PC-3 (cell line): ENCODE results near the gene TXNDC17. TPM values are rescaled to one million over a fixed set of nuclear protein-coding genes. Genes with fewer than 3 reads are reported as not detected.
A peak's percentile ranks its signal among the peaks of the same experiment; 100 is the strongest.

Experiments used
- ATAC-seq: fragments of 200-7000 bp; cut with Tn5 transposase; 2 replicates; pipeline ENCODE4 v1.9.1; 2020; ENCODE audit warnings: mild to moderate bottlenecking, moderate library complexity
- BruUV-seq: library from RNA; stranded (reverse); fragments of 400-500 nt; replicated peaks from 2 replicates; lab custom pipeline; 2021; lab: Mats Ljungman, UMichigan
- CTCF ChIA-PET: fragments of 300-600 bp; sonication (Branson Sonifier 250); formaldehyde crosslinking; loops from one replicate; lab custom pipeline; 2022; ENCODE audit warnings: antibody characterized with exemption; lab: Charles Lee
- POLR2A ChIA-PET: fragments of 300-600 bp; sonication (Branson Sonifier 250); formaldehyde crosslinking; loops from one replicate; lab custom pipeline; 2022; ENCODE audit warnings: antibody characterized with exemption; ENCODE audit not compliant: unreplicated experiment; lab: Charles Lee
- DNase-seq: peaks from one replicate; pipeline ENCODE4 v3.0.0-alpha.2; 2015
- H2AFZ ChIP-seq: fragments of 300-600 bp; sonication (generic); 2 replicates; pipeline ENCODE4 v1.6.0; 2016; ENCODE audit warnings: antibody characterized with exemption, low read length
- H3F3A ChIP-seq: fragments of 300-600 bp; sonication (generic); one replicate; pipeline ENCODE4 v1.6.0; 2017; ENCODE audit warnings: antibody characterized with exemption, low read length, control low read depth, mild to moderate bottlenecking; ENCODE audit not compliant: unreplicated experiment
- H3K27ac ChIP-seq: fragments of 300-600 bp; sonication (generic); 2 replicates; pipeline ENCODE4 v1.5.1; 2016; ENCODE audit warnings: mild to moderate bottlenecking, low read length
- H3K27me3 ChIP-seq: fragments of 300-600 bp; sonication (generic); 2 replicates; pipeline ENCODE4 v1.6.1; 2016; ENCODE audit warnings: low read length, mixed read lengths
- H3K36me3 ChIP-seq: fragments of 300-600 bp; sonication (generic); 2 replicates; pipeline ENCODE4 v1.6.1; 2016; ENCODE audit warnings: low read depth, mixed run types, low read length, mixed read lengths
- H3K4me1 ChIP-seq: fragments of 300-600 bp; sonication (generic); 2 replicates; pipeline ENCODE4 v1.5.1; 2016; ENCODE audit warnings: low read length; ENCODE audit not compliant: insufficient read depth
- H3K4me2 ChIP-seq: fragments of 300-600 bp; sonication (generic); 2 replicates; pipeline ENCODE4 v1.6.0; 2016; ENCODE audit warnings: low read length
- H3K4me3 ChIP-seq: fragments of 300-600 bp; sonication (generic); 2 replicates; pipeline ENCODE4 v1.5.1; 2016; ENCODE audit warnings: mild to moderate bottlenecking, low read length, mixed read lengths
- H3K79me2 ChIP-seq: fragments of 300-600 bp; sonication (generic); 2 replicates; pipeline ENCODE4 v1.6.1; 2017; ENCODE audit warnings: low read length, mixed read lengths
- H3K9ac ChIP-seq: fragments of 300-600 bp; sonication (generic); 2 replicates; pipeline ENCODE4 v1.6.0; 2016; ENCODE audit warnings: mild to moderate bottlenecking, low read length
- H3K9me2 ChIP-seq: fragments of 300-600 bp; sonication (generic); replicated peaks from 2 replicates; pipeline ENCODE4 v1.6.1; 2016; ENCODE audit warnings: mixed run types, low read length, mixed read lengths
- H3K9me3 ChIP-seq: fragments of 300-600 bp; sonication (generic); 2 replicates; pipeline ENCODE4 v1.6.1; 2016; ENCODE audit warnings: low read length, mixed read lengths
- H4K20me1 ChIP-seq: fragments of 300-600 bp; sonication (generic); 2 replicates; pipeline ENCODE4 v1.6.1; 2016; ENCODE audit warnings: low read length, mixed read lengths
- EZH2 ChIP-seq: fragments of 300-600 bp; sonication (generic); IDR thresholded peaks from one replicate; pipeline ENCODE4 v1.6.1; 2017; ENCODE audit warnings: antibody characterized with exemption, mild to moderate bottlenecking, low read length; ENCODE audit not compliant: unreplicated experiment
- EZH2phosphoT487 ChIP-seq: fragments of 300-600 bp; sonication (generic); IDR thresholded peaks from 2 replicates; pipeline ENCODE4 v1.6.1; 2018; ENCODE audit warnings: mild to moderate bottlenecking, antibody characterized with exemption, low read length, borderline replicate concordance
- intact Hi-C: fragments of 100-400 bp; cut with micrococcal nuclease; formaldehyde crosslinking; loops from 2 replicates; pipeline ENCODE4 v1.9.0; 2023
- total RNA-seq: library from RNA; depleted of rRNA; stranded (reverse); fragments of >200 nt; gene quantifications from 2 replicates; pipeline ENCODE4 v1.2.3, GENCODE V29; 2014
- TF ChIP-seq, protein P1 (sequence below): fragments of 300-600 bp; sonication (generic); conservative IDR thresholded peaks from 2 replicates; pipeline ENCODE4 v1.5.1; 2017; ENCODE audit warnings: antibody characterized with exemption, low read depth, mild to moderate bottlenecking, low read length

TXNDC17 gene
- total RNA-seq, 1 experiment from 2014 or later: 248 TPM

DNA sequence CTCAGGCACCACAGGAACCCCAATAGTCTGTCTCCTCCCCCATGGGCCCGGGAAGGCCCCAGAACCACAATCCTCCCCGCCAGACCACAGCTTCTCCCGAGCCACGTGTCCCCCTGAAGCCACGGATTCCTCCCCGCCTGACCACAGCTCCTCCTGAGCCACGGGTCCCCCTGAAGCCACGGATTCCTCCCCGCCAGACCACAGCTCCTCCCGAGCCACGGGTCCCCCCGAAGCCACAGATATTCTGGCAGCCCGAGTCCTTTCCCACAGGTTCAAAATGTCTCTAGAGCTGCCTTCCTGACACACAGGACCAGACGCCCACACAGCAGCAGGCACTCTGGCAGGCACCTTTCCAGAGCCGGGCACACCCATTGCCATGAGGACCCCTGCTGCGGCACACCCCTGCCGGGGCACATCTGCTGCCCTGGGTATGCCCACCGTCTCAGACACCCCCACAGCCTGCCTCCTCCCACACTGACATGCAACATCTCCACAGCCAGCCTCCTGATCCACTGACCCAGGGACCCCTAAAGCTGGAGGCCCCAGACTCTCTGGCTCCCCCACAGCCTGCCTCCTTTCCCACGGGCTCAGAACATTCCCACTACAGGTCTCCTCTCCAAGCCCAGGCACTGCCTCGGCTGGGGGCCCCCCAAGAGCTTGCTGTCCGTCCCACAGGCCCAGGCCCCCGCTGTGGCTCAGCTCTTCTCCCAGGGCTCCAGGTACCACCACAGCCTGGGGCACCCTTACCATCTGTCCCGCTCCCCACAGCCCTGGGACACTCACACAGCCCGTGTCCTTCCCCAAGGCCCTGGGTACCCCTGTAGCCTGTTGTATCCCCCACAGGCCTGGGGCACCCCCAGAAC lies 2.6 kb upstream of the TXNDC17 start:
- H3F3A ChIP-seq: peaks cover 12% of the 10 kb centered on the region
- CTCF ChIA-PET: no interaction called here
- H3K4me1 ChIP-seq: peaks cover 21% of the 10 kb centered on the region
- BruUV-seq: no TSS peak
- H3K27ac ChIP-seq: no peak overlapping the region
- POLR2A ChIA-PET: no interaction called here
- no peaks in the 10 kb centered on the region for H3K27me3 ChIP-seq
- H3K9me3 ChIP-seq: no peaks in the 10 kb centered on the region
- no peak overlapping the region for H3K9ac ChIP-seq
- peaks cover 46% of the 10 kb centered on the region for H3K79me2 ChIP-seq
- H3K36me3 ChIP-seq: 0 out of 2 replicates have a peak, but pooled peaks cover 2% of the 10 kb centered on the region
- intact Hi-C loops: no loop called here
- no peak for DNase-seq
- no peak overlapping the region for H3K4me3 ChIP-seq
- no peaks in the 10 kb centered on the region for H3K9me2 ChIP-seq
- peaks cover 14% of the 10 kb centered on the region; the same call in 1 of the 2 replicates for H4K20me1 ChIP-seq
- ATAC-seq: no peak
- H3K4me2 ChIP-seq: peak overlapping the region; percentile 96; the same call in 1 of the 2 replicates
- TF ChIP-seq, protein P1, sequence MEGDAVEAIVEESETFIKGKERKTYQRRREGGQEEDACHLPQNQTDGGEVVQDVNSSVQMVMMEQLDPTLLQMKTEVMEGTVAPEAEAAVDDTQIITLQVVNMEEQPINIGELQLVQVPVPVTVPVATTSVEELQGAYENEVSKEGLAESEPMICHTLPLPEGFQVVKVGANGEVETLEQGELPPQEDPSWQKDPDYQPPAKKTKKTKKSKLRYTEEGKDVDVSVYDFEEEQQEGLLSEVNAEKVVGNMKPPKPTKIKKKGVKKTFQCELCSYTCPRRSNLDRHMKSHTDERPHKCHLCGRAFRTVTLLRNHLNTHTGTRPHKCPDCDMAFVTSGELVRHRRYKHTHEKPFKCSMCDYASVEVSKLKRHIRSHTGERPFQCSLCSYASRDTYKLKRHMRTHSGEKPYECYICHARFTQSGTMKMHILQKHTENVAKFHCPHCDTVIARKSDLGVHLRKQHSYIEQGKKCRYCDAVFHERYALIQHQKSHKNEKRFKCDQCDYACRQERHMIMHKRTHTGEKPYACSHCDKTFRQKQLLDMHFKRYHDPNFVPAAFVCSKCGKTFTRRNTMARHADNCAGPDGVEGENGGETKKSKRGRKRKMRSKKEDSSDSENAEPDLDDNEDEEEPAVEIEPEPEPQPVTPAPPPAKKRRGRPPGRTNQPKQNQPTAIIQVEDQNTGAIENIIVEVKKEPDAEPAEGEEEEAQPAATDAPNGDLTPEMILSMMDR: no peak
- TF ChIP-seq EZH2 (no peak), EZH2phosphoT487 (no peak)
- no peak overlapping the region for H2AFZ ChIP-seq

DNA sequence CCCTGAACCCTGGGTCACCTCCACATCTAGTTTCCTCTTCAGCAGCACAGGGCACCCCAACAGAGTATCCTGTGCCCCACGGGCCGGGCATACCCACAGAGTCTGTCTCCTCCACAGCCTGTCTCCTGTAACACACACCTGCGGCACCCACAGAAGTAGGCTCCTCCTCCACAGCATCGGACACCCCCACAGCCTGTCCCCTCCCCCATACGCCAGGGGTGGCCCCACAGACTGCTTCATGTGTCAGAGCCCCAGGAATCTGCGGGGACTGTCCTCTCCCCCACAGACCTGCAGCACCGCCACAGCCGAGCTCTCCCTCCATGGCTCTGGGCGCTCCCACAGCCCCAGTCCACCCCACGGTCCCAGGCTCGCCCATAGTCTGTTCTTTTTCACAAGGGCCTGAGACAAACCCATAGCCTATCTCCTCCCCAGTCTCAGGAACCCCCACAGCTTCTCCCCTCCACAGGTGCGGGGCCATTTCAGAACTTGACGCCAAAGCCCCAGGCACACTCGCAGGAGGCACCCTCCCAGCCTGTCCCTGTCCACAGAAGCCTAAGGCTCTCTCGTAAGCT lies 1.8 kb upstream of the TXNDC17 start:
- ATAC-seq (no peak), DNase-seq (no peak)
- Histone ChIP-seq H3K4me3 (peak overlapping the region; percentile 80), H3K27me3 (no peaks in the 10 kb centered on the region), H3K9ac (peak overlapping the region; percentile 87), H3K4me1 (peaks cover 29% of the 10 kb centered on the region), H2AFZ (peak overlapping the region; percentile 97; the same call in 1 of the 2 replicates), H3K4me2 (peak overlapping the region; percentile 96), H3K9me3 (no peaks in the 10 kb centered on the region), H3K79me2 (peaks cover 46% of the 10 kb centered on the region), H3K36me3 (0 out of 2 replicates have a peak, but pooled peaks cover under 1% of the 10 kb centered on the region), H4K20me1 (peaks cover 20% of the 10 kb centered on the region), H3K27ac (no peak overlapping the region), H3F3A (peaks cover 15% of the 10 kb centered on the region), H3K9me2 (no peaks in the 10 kb centered on the region)
- no TSS peak for BruUV-seq
- TF ChIP-seq EZH2 (no peak), EZH2phosphoT487 (no peak)
- TF ChIP-seq, protein P1: no peak
- POLR2A ChIA-PET: interaction anchor here (0.6 kb wide), 1 partner anchor 1983 kb away, joined by 6 read pairs; no protein-coding TSS in a partner anchor
- intact Hi-C loops: no loop called here
- CTCF ChIA-PET: interaction anchor here (1.6 kb wide), 1 partner anchor 9 kb away, joined by 7 read pairs; no protein-coding TSS in a partner anchor
